Mucosa of gallbladder (tissue), 1 donor: Measurements from ENCODE around the gene KCNQ5. TPM values are rescaled to one million over a fixed set of nuclear protein-coding genes. Genes with fewer than 3 reads are reported as not detected.

Experiments
- DNase-seq: peaks from one replicate; pipeline ENCODE4 v3.0.0-alpha.2; 2020; ENCODE audit warnings: low spot score
- total RNA-seq: library from RNA; stranded (reverse); gene quantifications from one replicate; pipeline ENCODE4 v1.2.1, GENCODE V29; 2021
- donor health status: DM: no; HTN: no; CAD: no.

Gene KCNQ5
- total RNA-seq, 1 donor from 2014 or later, result 2.3 TPM

DNA sequence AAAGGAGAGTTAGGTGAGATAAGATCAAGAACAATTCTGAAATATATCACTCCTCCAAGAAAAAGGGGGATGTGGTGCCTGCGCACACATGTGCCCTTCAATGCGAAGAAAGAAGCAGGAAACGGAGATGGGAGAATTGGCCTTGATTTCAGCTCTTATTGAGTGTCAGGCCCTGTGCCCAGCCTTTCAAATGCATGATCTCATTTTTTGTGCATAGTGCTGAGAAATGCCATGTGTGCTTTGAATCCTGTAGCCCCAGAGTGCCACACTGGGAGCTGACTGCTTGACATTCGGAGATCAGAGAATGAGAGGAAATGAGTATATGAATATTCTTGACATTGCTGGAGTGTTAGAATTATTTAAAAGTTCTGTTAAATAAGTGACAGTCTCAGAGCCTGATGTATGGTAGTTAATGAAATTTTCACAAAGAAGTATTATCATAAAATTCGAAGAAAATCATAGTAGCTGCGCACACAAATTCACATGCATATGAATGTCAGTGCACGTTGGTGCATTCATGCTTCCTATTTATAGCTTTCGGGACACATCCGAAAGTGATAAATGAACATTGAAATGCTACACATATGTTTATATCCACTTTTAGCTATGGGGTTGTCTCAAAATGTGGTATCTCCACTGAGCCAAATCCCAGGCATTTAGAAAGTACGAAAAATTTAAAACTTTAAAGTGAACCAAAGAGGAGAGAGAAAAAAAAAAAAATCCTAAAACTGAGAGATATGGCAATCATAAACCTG, 172.0 kb downstream of the KCNQ5 start:
- no peak for DNase-seq

DNA sequence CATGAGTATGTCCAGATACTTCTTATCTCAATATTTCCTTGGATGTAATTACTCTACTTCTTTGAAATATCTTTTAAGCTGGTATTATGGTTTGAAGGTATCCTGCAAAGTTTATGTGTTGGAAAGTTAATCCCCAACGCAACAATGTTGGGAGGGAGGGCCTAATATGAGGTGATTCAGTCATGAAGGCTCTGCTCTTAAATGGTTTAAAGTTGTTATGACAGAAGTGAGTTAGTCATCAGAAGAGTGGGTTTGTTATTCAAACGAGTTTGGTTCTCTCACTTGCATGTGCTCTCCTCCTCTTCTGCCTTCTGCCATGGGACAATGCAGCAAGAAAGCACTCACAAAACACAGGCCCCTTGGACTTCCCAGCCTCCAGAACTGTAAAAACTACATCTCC, 176.3 kb downstream of the KCNQ5 start:
- no peak for DNase-seq

DNA sequence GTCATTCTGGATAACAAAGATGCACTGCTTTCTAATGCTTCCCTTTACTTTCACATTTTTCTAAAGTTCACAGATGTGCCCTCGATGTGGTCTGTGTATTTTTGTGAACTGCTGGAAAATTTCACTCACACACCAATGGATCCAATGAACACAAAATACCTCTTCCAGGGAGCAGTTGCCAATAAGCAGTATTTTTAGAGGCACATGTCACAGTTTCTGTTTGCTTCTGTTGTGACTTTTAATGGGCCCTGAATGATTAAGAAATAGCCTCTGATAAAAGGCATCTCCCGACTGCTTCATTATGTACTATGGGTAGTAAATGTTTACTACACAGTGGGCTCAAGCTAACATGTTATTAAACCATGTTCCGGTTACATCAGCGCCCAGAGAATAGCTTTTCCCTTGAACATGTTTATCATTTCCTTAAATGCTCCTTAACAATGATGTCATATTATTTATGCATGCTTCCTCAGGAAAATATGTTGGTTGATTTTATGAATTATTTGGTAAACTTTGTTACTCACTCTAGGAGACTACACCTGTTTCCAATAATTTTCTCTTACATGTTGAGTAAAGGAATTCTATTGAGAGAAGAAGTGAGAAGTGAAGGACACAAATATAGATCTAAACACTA, 188.0 kb downstream of the KCNQ5 start:
- DNase-seq, result no peak

DNA sequence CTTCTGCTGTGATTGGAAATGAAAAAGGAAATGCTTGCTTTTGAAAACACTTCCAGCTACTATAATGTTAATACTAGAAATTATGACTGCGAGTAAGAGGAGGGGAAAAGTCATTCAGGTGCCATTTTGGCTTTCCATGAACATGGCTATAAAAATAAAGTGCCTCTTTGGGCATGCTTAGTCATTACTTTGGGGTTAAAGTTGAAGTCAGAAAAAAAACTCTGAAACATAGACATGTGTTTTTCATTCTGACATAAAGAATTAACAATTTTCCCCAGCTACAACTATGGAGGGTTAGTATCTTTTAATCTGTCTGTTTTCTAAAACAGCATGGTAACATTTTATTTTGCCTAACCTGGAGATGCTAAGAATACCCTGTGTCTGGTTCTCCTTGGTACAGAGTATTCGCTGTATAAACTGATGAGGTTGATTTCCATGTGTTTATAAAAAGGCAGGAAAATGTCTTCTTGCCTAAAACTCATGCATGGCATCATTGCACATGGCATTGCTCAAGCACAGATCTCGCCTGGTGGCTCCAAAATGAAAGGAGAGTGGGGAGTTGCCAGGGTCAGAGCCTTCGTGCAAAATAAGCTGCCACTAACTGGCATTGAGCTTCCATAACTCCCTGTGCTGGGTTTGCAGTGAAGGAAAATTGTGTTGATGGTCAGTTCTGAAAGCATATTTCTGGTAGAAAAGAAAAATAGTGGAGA, 188.9 kb downstream of the KCNQ5 start:
- DNase-seq, result no peak

DNA sequence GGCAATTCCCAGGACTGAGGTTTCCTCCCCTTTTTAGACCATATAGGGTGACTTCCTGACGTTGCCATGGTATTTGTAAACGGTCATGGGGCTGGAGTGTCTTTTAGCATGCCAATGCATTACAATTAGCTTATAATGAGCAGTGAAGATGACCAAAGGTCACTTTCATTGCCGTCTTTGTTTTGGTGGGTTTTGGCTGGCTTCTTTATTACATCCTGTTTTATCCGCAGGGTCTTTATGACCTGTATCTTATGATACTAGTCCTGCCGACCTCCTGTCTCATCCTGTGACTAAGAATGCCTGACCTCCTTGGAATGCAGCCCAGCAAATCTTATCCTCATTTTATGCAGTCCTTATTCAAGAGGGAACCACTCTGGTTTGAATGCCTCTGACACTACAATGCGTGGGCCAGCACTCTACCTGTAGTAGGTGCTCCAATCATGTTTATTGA, 190.1 kb downstream of the KCNQ5 start:
- DNase-seq, result no peak

DNA sequence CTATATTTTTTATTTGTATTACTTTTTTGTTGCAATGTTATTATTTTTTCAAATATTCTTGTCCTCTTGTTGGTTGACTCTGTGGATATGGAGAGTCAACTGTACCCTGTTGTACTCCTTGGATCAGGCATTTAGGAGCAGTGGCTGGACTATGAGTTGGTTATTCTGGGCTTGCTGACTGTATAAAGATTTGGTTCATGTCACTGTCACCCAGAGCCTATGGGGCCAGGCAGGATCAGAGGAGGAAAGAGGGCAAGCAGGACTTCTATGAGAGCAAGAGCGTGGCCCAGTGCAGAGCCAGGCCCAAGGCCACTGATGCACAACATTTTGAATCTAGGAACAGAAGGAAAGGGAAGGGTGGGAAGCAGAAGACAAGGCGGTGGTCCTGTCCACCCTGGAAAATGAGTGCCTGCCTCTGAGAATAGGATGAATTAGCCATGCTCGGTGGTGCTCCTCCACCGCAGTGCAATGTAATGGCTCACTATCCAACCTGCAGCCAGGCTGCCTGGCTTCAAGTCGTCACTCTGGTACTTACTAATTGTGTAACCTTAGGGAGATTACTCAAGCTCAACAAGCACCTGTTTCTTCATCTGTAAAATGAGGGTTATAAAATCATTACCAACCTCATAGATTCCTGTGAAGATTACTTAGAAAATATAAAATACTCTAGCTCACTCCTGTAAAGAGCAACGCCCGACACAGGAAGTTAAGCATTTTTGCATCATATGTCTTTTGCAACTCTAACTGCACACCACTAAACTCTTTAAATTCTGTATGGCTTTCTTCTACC, 192.1 kb downstream of the KCNQ5 start:
- no peak for DNase-seq

DNA sequence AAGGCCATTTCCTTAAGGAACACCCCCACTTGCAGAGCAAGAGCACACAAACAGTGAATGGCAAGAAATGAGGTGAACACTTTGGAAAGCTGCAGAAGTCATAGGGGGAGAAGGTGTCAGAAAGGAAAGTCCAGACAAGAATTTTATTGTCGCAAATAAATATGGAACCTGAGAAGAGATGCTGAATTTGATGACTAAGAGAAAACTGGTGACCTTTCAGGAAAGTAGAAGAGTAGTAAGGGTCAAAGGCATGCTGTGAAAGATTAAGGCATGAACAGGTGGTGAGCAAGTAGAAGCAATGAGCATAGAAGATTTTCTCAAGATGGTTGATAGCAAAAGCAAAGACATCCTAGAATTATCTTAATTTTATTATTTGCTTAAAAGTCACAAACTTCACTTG, 194.2 kb downstream of the KCNQ5 start:
- no peak for DNase-seq

DNA sequence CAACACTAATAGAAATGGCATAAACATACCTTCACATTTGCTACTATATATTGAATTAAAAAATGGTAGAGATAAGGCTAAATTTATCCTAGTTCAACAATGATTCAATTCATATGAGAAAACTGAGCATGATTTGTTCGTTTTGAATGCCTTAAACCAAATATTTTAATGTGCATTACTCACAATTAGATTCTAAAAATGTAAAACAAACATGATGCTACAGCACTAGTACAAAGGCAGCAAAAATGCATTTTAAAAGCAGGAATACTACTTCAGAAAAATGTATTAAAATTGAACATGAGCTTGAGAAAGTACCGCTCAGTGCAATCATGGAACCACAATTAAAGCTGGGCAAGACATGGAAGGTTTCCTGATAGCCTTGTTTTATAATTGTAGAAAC, 195.3 kb downstream of the KCNQ5 start:
- DNase-seq, result no peak

DNA sequence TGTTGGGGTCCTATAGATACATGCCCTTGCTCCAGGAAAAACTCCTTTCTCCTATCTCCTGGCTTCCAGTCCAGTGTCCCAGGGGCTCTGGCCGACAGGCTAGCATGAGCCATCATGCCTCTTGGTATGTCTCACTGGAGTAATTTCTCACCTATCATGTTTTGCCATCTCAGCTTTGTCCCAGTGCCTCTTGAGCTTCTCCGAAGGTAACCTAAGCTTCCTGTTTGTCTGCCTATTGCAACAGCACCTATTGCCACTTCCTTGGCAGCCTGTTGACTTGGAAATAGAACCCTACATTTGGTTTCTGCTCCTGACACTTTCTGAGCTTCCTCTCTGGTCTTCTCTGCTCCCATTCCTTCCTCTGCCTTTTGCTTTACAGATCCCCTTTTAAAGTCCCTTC, 197.7 kb downstream of the KCNQ5 start:
- no peak for DNase-seq

DNA sequence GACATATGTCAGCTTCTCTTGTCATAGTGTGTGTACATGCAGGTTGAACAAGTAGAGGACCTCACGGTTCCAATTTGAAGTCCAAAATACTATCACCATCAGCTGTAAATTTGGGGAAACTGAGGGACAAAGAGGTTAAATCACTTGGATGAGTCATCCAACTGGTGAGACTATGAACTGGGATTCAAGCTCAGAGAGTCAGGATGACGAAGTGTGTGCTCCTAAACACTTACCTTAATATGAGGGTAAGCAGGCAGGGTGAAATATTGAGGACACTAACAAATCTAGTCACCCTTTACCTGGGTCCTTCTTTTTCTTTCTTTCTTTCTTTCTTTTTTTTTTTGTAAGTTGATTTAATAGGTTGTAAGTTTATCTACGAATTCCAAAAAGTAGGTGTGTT, 198.3 kb downstream of the KCNQ5 start:
- DNase-seq, result no peak

DNA sequence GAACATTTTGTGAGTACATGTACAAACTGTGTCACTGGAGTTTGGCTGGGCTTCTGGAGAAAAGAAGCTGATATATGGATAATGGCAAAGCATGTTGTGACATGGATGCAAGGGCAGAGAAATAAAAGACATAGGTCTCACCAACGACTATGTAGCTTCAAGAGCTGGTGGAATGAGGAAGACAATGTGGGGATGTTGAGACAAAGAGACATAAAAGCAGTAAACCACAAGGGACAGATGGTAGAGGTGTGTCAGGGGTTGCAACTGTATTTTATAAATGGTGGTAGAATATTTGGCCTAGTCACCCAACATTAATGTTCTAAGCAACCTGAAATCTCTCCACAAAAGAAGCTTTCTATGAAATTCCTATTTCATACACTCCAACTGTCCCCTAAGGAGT, 199.0 kb downstream of the KCNQ5 start:
- no peak for DNase-seq

DNA sequence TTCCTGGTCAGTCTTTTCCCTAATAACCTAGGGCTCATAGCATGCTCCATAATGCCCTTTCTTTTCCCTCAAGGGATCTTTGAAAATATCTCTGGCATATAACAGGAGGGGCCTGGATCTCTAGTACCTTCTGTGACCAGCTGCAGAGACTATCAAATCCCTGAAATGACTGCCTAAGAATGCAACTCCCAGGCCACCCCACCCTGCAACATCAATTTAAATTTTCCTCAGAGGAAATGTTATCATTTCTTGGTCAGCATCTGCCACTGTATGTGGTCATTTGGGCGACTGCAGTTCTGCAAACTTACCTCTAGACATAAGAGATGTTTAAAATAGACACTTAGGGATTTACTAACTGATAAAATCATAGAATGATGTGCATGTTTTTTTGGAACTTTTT, 200.2 kb downstream of the KCNQ5 start:
- no peak for DNase-seq

DNA sequence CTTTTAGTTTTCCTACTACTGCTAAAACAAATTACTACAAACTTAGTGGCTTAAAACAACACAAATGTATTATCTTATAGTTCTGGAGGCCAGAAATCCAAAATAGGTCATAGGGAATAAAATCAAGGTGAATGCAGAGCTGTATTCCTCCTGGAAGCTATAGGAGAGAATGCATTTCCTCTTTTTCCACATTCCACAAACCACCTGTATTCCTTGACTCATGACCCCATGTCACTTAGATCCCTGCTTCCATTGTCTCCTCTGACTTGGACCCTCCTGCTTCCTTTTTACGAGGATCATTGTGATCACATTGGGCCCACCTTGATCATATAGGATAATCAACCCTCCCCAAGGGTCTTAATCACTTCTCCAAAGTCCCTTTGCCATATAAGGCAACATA, 200.8 kb downstream of the KCNQ5 start:
- DNase-seq, result no peak

DNA sequence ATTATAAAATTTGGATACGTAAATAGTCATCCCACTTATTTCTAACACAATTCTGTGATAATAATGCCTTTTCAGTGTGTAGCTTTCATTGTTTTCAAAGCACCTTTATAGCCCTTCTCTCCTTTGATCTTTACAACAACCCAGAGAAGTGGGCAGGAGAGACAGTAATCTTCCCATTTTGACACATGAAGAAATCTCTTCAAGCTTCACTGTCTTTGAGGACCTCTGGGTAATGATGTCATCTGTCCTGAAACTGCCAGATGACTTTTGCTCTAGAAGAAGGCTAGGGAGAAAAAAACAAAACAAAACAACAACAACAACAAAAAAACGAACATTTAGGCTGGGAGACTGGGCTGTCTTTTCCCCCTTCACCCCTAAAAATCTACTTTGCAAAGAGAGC, 203.0 kb downstream of the KCNQ5 start:
- no peak for DNase-seq

DNA sequence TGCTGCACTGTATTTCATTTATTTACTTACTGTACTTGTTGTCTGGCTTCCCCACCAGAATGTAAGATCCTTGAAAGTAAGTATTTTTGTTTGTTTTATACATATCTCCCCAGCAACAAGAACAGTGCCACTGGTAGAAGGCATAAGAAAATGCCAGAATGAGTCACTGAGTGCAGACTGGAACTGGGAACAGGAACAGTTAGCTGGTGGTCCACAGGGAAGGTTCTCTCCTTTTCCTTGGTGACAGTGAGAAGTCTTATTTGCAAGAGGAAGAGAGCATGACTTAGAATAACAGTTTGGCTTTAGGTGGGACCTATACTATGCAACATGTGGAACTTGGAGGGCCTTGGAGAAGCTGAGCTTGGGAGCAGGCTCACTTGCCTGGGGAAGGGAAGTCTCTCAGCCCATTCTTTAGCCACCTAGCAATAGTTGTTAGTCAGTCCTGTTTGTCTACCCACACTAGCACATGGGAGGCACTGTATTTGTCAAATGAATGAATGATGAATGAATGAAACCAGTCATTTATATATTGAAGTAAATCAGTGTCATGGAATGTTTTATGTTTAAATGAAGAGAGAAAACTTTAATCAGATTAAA, 203.5 kb downstream of the KCNQ5 start:
- no peak for DNase-seq

DNA sequence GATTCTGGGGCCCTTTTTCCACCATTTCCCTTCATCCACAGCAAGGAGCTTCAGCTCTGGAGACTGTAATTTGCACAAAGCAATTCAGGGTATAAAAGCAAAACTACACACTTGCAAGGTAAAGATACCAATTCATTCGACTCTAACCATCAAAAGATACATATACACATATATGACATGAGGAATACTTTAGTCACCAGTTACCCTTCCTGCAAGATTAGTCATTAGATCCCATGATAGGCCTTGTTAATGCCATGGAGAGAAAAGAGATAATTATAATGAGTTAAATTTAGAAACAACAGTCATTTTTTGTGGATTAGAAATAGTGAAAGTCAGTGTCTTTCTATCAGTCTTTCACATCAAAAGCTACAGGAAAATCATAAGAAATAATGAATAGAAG, 204.2 kb downstream of the KCNQ5 start:
- DNase-seq, result no peak

DNA sequence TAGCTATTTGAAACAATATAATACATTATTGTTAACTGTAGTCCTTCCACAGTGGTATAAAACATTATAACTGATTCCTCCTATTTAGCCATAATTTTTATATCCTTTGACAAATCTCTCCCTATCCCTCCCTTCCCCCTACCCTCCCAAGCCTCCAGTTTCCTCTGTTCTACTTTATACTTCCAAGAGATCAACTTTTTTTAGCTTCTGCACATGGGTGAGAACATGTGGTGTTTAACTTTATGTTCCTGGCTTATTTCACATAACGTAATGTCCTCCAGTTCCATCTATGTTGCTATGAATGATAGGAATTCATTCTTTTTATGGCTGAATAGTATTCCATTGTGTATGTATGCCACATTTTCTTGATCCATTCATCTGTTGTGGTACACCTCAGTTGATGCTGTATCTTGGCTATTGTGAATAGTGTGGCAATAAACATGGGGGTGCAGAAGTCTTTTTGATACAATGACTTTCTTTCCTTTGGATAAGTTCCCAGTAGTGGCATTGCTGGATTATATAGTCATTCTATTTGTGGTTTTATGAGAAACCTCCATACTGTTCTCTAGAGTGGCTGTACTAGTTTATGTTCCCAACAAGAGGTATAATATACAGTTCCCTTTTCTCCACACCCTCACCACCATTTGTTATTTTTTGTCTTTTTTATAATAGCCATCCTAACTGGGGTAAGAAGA, 205.0 kb downstream of the KCNQ5 start:
- DNase-seq, result no peak

DNA sequence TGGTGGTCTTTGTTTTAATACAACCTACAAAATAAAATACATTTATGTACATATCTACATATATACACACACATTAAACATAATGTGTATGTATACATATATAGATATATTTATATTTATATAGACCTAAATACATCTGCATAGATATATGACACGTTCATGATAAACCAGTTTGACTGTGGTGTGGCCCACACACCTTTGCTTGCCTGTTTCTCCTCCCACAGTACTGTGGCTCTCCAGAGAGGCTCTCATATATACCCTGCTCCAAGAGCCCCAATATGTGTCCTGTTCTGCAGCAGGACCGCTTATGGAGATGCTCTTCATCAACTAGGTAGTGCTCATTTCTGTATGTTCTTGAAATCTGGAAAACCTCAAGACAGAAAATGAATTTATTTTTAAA, 207.0 kb downstream of the KCNQ5 start:
- DNase-seq, result no peak

DNA sequence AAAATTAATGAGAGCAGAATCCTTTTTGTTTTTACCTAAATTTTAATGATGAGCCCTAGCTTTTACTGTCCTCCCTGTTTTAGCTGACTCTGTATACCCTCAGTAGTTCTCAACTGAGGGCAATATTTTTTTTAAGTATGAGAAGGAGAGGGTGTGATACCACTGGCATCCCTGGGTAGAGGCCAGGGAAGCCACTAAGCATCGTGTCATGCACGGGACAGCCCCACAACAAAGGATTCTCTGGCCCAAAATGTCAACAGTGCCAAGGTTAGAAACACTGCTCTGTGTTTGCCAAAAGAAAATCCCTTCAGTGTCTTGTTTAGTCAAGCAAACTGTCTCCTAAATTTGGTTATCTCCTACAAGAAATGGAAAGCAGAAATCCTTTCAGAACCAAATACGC, 210.4 kb downstream of the KCNQ5 start:
- DNase-seq, result no peak

DNA sequence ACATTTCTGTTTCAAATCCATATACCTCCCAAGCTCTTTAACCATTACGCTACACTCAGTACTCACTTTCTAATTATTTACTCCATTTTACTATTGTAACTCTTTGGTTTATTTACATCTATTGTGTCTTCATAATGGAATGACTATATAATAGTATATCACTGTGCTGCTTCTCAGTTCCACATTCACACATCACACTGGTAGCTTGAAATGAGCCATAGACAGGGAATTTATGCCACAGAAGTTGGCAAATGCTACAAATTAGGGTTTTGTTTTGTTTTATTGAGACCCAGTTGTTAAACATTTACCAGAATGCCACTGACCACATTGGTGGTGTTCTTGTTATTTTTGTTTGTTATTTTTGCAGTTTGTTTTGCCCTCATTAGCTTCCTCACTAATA, 213.9 kb downstream of the KCNQ5 start:
- no peak for DNase-seq

DNA sequence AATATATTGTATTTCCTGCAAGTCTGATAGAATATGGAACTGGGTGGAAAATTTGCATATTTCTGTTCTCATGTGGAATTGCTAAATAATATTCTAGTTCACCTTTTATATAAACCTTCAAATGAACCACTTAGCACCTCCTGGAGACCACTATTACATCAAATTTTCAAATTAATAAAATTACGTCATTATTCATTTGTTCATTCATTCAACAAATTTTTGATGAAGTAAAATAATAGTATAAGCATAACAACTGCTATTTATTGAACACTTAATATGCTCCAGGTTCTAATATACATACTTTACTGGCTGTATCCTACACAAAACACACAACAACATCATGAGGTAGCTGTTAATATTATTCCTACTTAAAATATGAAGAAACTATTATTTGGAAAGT, 215.1 kb downstream of the KCNQ5 start:
- DNase-seq, result no peak
